Gastrocnemius medialis (tissue), 4 donors: ENCODE results near the gene RPL9. TPM values are rescaled to one million over a fixed set of nuclear protein-coding genes. Genes with fewer than 3 reads are reported as not detected.

Source experiments
- ATAC-seq, 2 donors: fragments of 150-250 bp; one replicate each; pipeline ENCODE4 v1.9.1; 2016
- DNase-seq, 2 donors: peaks; one replicate each; pipeline ENCODE4 v3.0.0-alpha.2; 2019
- H3K27ac ChIP-seq, 4 donors: fragments of 200-600 bp; sonication (generic); 1 replicate in 1 of 4; 2 replicates in 3 of 4; pipeline ENCODE4 v1.5.1; 2016 to 2018; ENCODE audit warnings: mild to moderate bottlenecking in 2 of 4, moderate library complexity in 1 of 4
- H3K27me3 ChIP-seq, 3 donors: fragments of 200-600 bp; sonication (generic) in 2 of 3; 1 replicate in 1 of 3; 2 replicates in 2 of 3; pipeline versions ENCODE4 v1.5.1 to v1.6.0; 2016 to 2019; ENCODE audit warnings: mild to moderate bottlenecking in 1 of 3, moderate library complexity in 1 of 3
- H3K36me3 ChIP-seq, 2 donors: fragments of 200-600 bp; sonication (generic) in 1 of 2; one replicate each; pipeline ENCODE4 v1.5.1; 2017 to 2018
- H3K4me1 ChIP-seq, 2 donors: fragments of 200-600 bp; sonication (generic) in 1 of 2; one replicate each; pipeline ENCODE4 v1.5.1; 2016 to 2017; ENCODE audit warnings: mild to moderate bottlenecking in 2 of 2
- H3K4me3 ChIP-seq, 4 donors: fragments of 200-600 bp; sonication (generic) in 3 of 4; 1 replicate in 1 of 4; 2 replicates in 3 of 4; pipeline ENCODE4 v1.5.1; 2016 to 2019; ENCODE audit warnings: mild to moderate bottlenecking in 2 of 4
- H3K9me3 ChIP-seq, 3 donors: fragments of 200-600 bp; sonication (generic) in 2 of 3; 1 replicate in 1 of 3; 2 replicates in 2 of 3; pipeline ENCODE4 v1.5.1; 2016 to 2019
- POLR2A ChIP-seq, 2 donors: fragments of 450-650 bp; IDR thresholded peaks; one replicate each; pipeline ENCODE4 v1.6.1; 2017; ENCODE audit warnings: antibody characterized with exemption in 2 of 2, mild to moderate bottlenecking in 2 of 2, moderate library complexity in 2 of 2
- in situ Hi-C, 4 donors: fragments of 200-750 bp; cut with MboI; loops; one replicate each; pipeline versions ENCODE4 v1.15.0 to v1.8.0; 2017; ENCODE audit warnings: low sequenced_read_pairs in 4 of 4
- intact Hi-C: fragments of 100-400 bp; cut with DNase I; formaldehyde crosslinking; loops from one replicate; pipeline ENCODE4 v1.15.1; 2023; ENCODE audit warnings: low total_unique reads
- total RNA-seq, 4 donors: library from RNA; depleted of rRNA; stranded (reverse); fragments of >200 nt; gene quantifications; one replicate each; pipeline versions ENCODE4 v1.1.0 to v1.2.3, GENCODE V29; 2016
- TF ChIP-seq, protein P1 (sequence below), 5 experiments: fragments of 450-650 bp in 3 of 5; fragments of 200-600 bp in 2 of 5; sonication (generic) in 2 of 5; IDR thresholded peaks in 4 of 5; conservative IDR thresholded peaks in 1 of 5; 1 replicate in 4 of 5; 2 replicates in 1 of 5; pipeline ENCODE4 v1.5.1; 2016 to 2019; ENCODE audit warnings: antibody characterized with exemption in 5 of 5, mild to moderate bottlenecking in 3 of 5, moderate library complexity in 3 of 5

RPL9 gene
- total RNA-seq, 4 donors from 2014 or later: 2,556 to 3,080 (median 2,834) TPM

DNA sequence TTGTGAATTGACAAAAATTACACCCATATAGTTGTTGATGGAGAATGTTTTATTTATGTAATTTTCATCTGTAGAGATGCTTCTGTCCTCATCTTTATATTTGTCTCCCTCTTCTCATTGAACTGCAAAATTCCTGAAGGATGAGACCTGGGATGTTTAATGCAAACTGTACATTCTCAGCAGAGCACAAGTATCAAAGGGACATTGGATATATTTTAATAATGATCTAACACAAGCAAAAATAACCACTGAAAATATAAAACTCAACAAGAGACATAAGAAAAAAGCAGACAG, 40.0 kb upstream of the RPL9 start:
- H3K9me3 ChIP-seq: no peaks in the 10 kb centered on the region
- intact Hi-C loops: no loop called here
- no peaks in the 10 kb centered on the region for H3K27me3 ChIP-seq
- in situ Hi-C loops: no loop called here
- H3K4me3 ChIP-seq: no peak overlapping the region
- no peaks in the 10 kb centered on the region for H3K4me1 ChIP-seq
- H3K36me3 ChIP-seq: peaks cover 0 to 24% of the 10 kb centered on the region in 2 donors
- TF ChIP-seq POLR2A (IDR thresholded peaks at IDR 0.05): no peak
- TF ChIP-seq, protein P1, sequence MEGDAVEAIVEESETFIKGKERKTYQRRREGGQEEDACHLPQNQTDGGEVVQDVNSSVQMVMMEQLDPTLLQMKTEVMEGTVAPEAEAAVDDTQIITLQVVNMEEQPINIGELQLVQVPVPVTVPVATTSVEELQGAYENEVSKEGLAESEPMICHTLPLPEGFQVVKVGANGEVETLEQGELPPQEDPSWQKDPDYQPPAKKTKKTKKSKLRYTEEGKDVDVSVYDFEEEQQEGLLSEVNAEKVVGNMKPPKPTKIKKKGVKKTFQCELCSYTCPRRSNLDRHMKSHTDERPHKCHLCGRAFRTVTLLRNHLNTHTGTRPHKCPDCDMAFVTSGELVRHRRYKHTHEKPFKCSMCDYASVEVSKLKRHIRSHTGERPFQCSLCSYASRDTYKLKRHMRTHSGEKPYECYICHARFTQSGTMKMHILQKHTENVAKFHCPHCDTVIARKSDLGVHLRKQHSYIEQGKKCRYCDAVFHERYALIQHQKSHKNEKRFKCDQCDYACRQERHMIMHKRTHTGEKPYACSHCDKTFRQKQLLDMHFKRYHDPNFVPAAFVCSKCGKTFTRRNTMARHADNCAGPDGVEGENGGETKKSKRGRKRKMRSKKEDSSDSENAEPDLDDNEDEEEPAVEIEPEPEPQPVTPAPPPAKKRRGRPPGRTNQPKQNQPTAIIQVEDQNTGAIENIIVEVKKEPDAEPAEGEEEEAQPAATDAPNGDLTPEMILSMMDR (IDR thresholded peaks at IDR 0.05 in 4 of 5, conservative IDR thresholded peaks at IDR 0.05 in 1 of 5): no peak
- DNase-seq: no peak
- no peak for ATAC-seq
- no peak overlapping the region for H3K27ac ChIP-seq

GRCh38 chr4:39497909-39498726, 39.4 kb upstream of the RPL9 start:
- H3K27me3 ChIP-seq: no peaks in the 10 kb centered on the region
- ATAC-seq (no peak), DNase-seq (no peak)
- intact Hi-C loops: no loop called here
- H3K4me1 ChIP-seq: no peaks in the 10 kb centered on the region
- in situ Hi-C loops: no loop called here
- no peak overlapping the region for H3K27ac ChIP-seq
- peaks cover 0 to 18% of the 10 kb centered on the region in 2 donors for H3K36me3 ChIP-seq
- no peak overlapping the region for H3K4me3 ChIP-seq
- TF ChIP-seq, protein P1 (IDR thresholded peaks at IDR 0.05 in 4 of 5, conservative IDR thresholded peaks at IDR 0.05 in 1 of 5): no peak
- TF ChIP-seq POLR2A (IDR thresholded peaks at IDR 0.05): no peak
- no peaks in the 10 kb centered on the region for H3K9me3 ChIP-seq

GRCh38 chr4:39495446-39496213, 36.9 kb upstream of the RPL9 start:
- Histone ChIP-seq H3K4me1 (no peaks in the 10 kb centered on the region), H3K9me3 (no peaks in the 10 kb centered on the region), H3K27ac (no peak overlapping the region), H3K36me3 (no peaks in the 10 kb centered on the region), H3K27me3 (no peaks in the 10 kb centered on the region), H3K4me3 (no peak overlapping the region)
- intact Hi-C loops: no loop called here
- ATAC-seq (no peak), DNase-seq (no peak)
- in situ Hi-C loops: no loop called here
- TF ChIP-seq, protein P1 (IDR thresholded peaks at IDR 0.05 in 4 of 5, conservative IDR thresholded peaks at IDR 0.05 in 1 of 5): no peak
- no peak for TF ChIP-seq POLR2A (IDR thresholded peaks at IDR 0.05)

DNA sequence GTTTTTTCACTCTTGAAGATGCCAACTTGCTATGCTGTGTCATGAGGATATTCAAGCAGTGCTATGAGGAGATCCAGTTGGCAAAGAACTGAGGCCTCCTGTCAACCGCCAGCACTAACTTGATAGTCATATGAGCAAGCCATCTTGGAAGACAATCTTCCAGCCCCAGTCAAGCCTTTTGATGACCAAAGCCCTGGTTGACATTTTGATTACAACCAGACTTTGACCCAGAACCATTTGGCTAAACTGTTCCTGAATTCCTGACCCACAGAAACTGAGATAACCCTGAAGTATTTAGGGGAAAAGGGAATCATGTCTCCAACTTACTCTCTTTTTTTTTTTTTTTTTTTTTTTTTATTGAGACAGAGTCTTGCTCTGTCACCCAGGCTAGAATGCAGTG, 35.6 kb upstream of the RPL9 start:
- no peak for DNase-seq
- no peak overlapping the region for H3K4me3 ChIP-seq
- H3K36me3 ChIP-seq: no peaks in the 10 kb centered on the region
- intact Hi-C loops: no loop called here
- no peaks in the 10 kb centered on the region for H3K27me3 ChIP-seq
- H3K4me1 ChIP-seq: no peaks in the 10 kb centered on the region
- TF ChIP-seq, protein P1 (IDR thresholded peaks at IDR 0.05 in 4 of 5, conservative IDR thresholded peaks at IDR 0.05 in 1 of 5): no peak
- no peak for TF ChIP-seq POLR2A (IDR thresholded peaks at IDR 0.05)
- in situ Hi-C loops: no loop called here
- H3K9me3 ChIP-seq: no peaks in the 10 kb centered on the region
- ATAC-seq: no peak
- no peak overlapping the region for H3K27ac ChIP-seq
